ENCODE data around the gene HADHB.
A peak's percentile ranks its signal among the peaks of the same experiment; 100 is the strongest.

HADHB gene

DNA sequence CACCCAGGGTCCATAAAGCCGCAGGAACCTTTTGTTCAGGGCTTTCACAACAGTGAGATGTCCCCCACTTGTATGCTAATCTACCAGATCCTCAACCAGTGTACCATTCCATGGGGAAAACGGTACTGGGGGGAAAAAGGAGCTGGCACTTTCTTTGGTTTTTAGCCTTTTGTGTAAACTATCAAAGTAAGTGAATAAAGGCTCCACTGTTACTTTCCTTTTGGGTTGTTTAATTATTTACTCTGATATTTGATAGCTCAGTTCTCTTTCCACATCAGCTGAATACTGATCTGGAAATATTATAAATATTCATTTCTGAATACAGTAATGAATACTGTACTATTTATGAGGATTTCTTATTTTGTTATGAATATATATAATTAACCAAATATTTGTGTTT lies 20.6 kb upstream of the HADHB start:
- Mint-ChIP-seq H3K4me1 (ENCODE audit: low read depth in 2 of 2) (peaks cover 0 to 8% of the 10 kb centered on the region in 2 donors), H3K27me3 (no peaks in the 10 kb centered on the region), H3K9me3 (no peaks in the 10 kb centered on the region), H3K27ac (no peak overlapping the region), H3K4me3 (no peak overlapping the region), H3K36me3 (ENCODE audit: insufficient read depth) (peaks cover 31% of the 10 kb centered on the region)
- ATAC-seq (replicated peaks) (no peak), DNase-seq (no peak)

DNA sequence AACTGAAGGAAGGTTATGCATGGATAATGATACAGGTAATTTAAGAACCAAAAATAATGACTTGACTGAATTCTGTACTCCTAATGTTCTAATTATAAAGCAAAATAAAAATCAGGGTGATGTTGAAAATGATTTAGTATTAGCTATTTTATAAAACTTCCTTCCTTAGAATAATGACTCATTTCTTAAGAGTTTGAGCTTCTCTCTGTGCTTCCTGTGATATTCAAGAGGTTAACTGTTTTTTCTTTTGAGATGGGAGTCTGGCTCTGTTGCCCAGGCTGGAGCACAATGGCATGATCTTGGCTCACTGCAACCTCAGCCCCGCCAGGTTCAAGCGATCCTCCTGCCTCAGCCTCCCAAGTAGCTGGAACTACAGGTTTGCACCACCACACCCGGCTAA lies 15.1 kb upstream of the HADHB start:
- peaks cover 0 to 1% of the 10 kb centered on the region in 2 donors for H3K4me1 Mint-ChIP-seq (ENCODE audit: low read depth in 2 of 2)
- ATAC-seq (replicated peaks): no peak
- no peak overlapping the region for H3K4me3 Mint-ChIP-seq
- H3K9me3 Mint-ChIP-seq: no peaks in the 10 kb centered on the region
- no peak for DNase-seq
- peaks cover 75% of the 10 kb centered on the region for H3K36me3 Mint-ChIP-seq (ENCODE audit: insufficient read depth)
- no peak overlapping the region for H3K27ac Mint-ChIP-seq
- no peaks in the 10 kb centered on the region for H3K27me3 Mint-ChIP-seq

DNA sequence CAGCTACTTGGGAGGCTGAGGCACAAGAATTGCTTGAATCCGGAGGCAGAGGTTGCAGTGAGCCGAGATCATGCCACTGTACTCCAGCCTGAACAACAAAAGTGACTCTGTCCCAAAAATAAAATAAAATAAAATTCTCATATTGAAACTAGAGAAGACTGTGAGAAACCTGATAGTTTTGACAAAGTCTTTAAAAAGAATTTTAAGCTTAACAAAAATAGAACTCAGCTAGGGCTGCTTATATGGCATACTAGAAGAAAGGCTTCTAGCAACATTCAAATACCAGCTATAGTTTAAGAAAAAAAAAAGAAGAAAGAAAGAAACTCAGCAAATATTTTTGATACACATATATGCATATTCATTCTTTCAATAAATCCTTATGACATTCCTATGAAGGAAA lies 13.9 kb upstream of the HADHB start:
- Mint-ChIP-seq H3K4me3 (no peak overlapping the region), H3K9me3 (no peaks in the 10 kb centered on the region), H3K27ac (no peak overlapping the region), H3K4me1 (ENCODE audit: low read depth in 2 of 2) (no peaks in the 10 kb centered on the region), H3K27me3 (no peaks in the 10 kb centered on the region), H3K36me3 (ENCODE audit: insufficient read depth) (peaks cover 85% of the 10 kb centered on the region)
- ATAC-seq (replicated peaks): no peak
- no peak for DNase-seq

DNA sequence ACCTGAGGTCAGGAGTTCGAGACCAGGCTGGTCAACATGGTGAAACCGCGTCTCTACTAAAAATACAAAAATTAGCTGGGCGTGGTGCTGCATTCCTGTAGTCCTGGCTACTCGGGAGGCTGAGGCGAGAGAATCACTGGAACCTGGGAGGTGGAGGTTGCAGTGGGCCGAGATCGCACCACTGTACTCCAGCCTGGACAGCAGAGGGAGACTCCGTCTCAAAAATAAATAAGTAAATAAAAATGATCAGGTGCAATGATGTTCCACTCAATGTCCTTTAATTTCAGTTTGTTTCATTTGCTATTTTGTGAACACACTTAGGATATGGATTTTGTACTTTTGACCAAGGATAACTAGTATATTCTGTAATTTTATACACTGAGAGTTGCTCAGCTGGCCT lies 9.7 kb upstream of the HADHB start:
- H3K27me3 Mint-ChIP-seq: no peaks in the 10 kb centered on the region
- H3K9me3 Mint-ChIP-seq: no peaks in the 10 kb centered on the region
- peaks cover 7 to 8% of the 10 kb centered on the region in 2 donors for H3K4me1 Mint-ChIP-seq (ENCODE audit: low read depth in 2 of 2)
- peaks cover 70% of the 10 kb centered on the region for H3K36me3 Mint-ChIP-seq (ENCODE audit: insufficient read depth)
- no peak overlapping the region for H3K27ac Mint-ChIP-seq
- no peak overlapping the region for H3K4me3 Mint-ChIP-seq
- no peak for ATAC-seq (replicated peaks)
- no peak for DNase-seq

DNA sequence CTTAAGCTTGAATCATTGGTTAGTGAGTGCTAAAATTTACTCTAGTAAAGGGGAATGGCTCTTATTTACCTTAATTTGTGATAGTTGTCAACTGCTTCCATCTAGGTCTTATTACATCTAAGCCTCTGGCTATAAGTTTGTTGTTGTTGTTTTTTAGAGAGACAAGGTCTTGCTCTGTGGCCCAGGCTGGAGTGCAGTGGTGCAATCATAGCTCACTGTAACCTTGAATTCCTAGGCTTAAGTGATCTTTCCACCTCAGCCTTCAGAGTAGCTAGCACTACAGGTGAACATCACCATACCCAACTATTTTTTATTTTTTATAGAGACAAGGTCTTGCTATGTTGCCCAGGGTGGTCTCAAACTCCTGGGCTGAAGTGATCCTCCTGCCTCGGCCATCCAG lies 6.9 kb upstream of the HADHB start:
- ATAC-seq (replicated peaks) (no peak), DNase-seq (no peak)
- no peak overlapping the region for H3K4me3 Mint-ChIP-seq
- H3K27me3 Mint-ChIP-seq: no peaks in the 10 kb centered on the region
- H3K27ac Mint-ChIP-seq: no peak overlapping the region
- H3K4me1 Mint-ChIP-seq (ENCODE audit: low read depth in 2 of 2): peaks cover 22 to 30% of the 10 kb centered on the region in 2 donors
- H3K36me3 Mint-ChIP-seq (ENCODE audit: insufficient read depth): peaks cover 48% of the 10 kb centered on the region
- no peaks in the 10 kb centered on the region for H3K9me3 Mint-ChIP-seq

DNA sequence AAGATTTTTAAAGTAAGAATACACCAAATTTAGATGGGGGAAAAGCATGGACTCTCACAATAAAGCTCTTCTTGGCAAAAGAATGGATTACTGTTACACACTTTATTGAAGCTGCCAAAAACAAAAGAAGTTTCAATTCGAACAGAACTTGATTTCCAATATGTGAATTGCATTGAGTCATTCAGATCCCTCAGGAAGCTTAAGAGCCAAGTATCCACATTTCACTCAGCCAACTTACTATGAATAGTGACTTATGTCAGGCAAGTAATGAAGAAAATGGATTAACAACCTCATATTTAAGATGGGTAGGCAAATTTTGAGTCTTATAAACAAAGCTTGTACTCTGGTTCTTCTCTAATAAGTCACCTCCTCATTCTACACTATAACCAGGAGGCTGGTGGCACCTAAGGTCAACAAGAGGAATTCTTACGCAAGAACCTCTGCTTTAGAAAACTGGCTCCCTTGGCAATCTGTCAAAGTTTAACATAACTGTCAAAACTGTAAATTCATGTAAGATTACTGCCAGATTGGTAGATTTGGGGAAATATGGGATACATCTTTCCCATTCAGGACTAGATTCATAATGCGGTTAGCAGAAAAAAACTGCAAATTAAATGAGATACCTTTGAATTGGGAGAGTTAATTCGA lies 6.3 kb upstream of the HADHB start:
- H3K27ac Mint-ChIP-seq: no peak overlapping the region
- no peak overlapping the region for H3K4me3 Mint-ChIP-seq
- ATAC-seq (replicated peaks) (no peak), DNase-seq (no peak)
- no peaks in the 10 kb centered on the region for H3K27me3 Mint-ChIP-seq
- no peaks in the 10 kb centered on the region for H3K9me3 Mint-ChIP-seq
- H3K36me3 Mint-ChIP-seq (ENCODE audit: insufficient read depth): peaks cover 49% of the 10 kb centered on the region
- peaks cover 27 to 35% of the 10 kb centered on the region in 2 donors for H3K4me1 Mint-ChIP-seq (ENCODE audit: low read depth in 2 of 2)

DNA sequence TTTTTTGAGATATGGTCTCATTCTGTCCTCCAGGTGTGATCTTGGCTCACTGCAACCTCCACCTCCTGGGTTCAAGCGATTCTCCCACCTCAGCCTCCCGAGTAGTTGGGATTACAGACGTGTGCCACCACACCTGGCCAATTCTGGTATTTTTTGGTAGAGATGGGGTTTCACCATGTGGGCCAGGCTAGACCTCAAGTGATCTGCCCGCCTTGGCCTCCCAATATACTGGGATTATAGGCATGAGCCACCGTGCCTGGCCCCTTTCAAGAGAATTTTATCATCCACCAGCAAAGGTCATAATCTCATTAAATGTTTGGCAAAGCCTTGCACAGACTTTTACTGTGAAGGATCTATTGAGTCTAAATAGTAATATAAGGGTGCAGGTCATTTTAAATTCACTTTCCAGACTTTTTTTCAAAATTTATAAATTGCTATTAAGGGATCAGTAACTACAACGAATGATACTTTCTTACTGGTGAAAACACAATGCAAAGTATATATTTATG lies 2.8 kb upstream of the HADHB start:
- Mint-ChIP-seq H3K27me3 (no peaks in the 10 kb centered on the region), H3K9me3 (no peaks in the 10 kb centered on the region), H3K27ac (no peak overlapping the region), H3K4me1 (ENCODE audit: low read depth in 2 of 2) (peaks cover 45 to 56% of the 10 kb centered on the region in 2 donors), H3K36me3 (ENCODE audit: insufficient read depth) (peaks cover 41% of the 10 kb centered on the region), H3K4me3 (peak overlapping the region; percentile 99 to 100)
- ATAC-seq (replicated peaks): no peak
- no peak for DNase-seq

DNA sequence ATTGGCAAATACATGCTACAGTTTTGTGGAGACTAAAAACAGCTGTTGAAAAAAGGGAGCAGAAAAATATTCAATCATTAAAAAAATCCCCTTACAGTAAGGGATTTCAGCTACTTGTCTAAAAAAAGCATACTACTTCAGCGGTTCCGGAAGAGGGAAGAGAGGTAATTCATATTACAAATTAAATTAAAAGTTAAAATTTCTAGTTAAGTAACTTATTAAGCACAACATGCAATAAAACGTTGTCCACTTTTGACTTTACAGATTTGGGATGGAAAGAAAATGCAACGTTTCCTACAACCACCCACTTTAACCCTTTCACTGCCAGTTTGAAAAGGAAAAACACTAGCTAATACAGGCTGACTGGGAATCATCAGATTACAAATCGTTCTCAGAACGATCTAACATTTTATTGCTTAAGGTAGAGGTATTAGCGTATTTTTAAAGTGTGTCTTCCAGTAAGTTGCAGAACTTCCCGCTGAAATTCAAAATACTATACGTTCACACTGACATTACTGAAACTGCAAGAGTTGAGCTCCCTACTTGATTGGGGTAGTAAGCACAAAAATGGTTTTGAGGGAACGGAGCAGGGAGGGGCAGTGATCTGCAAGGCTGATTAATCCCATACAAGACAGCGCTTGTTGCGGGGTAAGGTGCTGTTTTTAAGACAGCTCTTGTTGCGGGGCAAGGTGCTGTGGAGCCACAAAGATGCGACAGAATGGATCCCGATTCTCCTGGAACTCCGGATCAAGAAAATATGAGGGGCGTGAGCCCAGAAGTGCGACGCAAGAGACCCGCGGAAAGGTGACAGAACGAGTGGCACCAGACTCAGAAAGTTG lies 1.1 kb upstream of the HADHB start:
- peak overlapping the region; percentile 100 for H3K27ac Mint-ChIP-seq
- ATAC-seq (replicated peaks): no peak
- no peaks in the 10 kb centered on the region for H3K9me3 Mint-ChIP-seq
- DNase-seq: peak in 1 of 3 experiments; percentile 3
- H3K27me3 Mint-ChIP-seq: no peaks in the 10 kb centered on the region
- peak overlapping the region; percentile 99 to 100 for H3K4me3 Mint-ChIP-seq
- H3K36me3 Mint-ChIP-seq (ENCODE audit: insufficient read depth): peaks cover 39% of the 10 kb centered on the region
- peaks cover 47 to 63% of the 10 kb centered on the region in 2 donors for H3K4me1 Mint-ChIP-seq (ENCODE audit: low read depth in 2 of 2)

DNA sequence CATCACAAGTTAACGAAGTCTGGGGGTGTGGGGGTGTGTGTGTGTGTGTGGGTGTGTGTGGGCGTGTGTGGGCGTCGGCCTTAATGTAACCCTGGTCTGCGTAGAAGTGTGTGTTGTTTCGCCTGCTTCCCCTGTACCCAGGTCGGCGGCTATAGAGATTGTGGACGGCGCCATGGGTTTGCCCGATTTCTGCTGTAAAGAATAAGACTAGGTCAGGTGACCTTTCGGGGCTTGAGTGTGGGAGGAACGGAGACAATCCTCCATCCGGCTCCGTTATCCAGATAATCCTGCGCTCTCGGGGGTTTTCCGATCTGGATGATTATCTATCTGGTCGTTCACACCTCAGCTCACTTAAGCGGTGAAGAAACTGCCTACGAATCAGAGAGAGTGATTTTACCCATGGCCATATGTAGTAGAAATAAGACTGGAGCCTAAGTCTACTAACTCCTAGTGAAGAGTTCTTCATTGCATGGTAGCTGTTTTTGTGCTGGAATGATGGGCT lies 543 bp downstream of the HADHB start:
- ATAC-seq (replicated peaks) (peak; percentile 61), DNase-seq (peak in 2 of 3 experiments; percentile 37 to 40)
- Mint-ChIP-seq H3K27ac (peak overlapping the region; percentile 100), H3K4me3 (peak overlapping the region; percentile 99 to 100), H3K36me3 (ENCODE audit: insufficient read depth) (peaks cover 38% of the 10 kb centered on the region), H3K9me3 (no peaks in the 10 kb centered on the region), H3K4me1 (ENCODE audit: low read depth in 2 of 2) (peaks cover 40 to 62% of the 10 kb centered on the region in 2 donors), H3K27me3 (no peaks in the 10 kb centered on the region)

DNA sequence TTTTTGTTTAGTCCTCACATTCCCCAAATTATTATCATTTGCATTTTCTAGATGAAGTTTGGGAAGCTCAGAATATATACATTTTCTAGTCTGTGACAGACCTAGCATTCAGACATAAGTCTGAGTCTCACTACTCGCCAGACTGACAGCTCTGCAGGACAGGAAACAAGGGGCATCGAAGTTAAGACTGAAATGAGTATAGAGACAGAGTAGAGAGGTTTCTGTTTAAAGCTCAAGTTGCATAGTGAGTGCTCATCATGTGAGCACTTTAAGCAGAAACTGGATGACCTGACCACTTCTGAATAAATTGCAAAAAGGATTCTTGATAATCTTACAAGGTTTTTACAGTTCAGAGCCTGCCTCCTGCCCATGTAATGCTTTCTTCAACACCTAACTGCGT lies 1.1 kb downstream of the HADHB start:
- peak overlapping the region; percentile 100 for H3K27ac Mint-ChIP-seq
- H3K4me3 Mint-ChIP-seq: peak overlapping the region; percentile 99 to 100
- H3K27me3 Mint-ChIP-seq: no peaks in the 10 kb centered on the region
- H3K4me1 Mint-ChIP-seq (ENCODE audit: low read depth in 2 of 2): peaks cover 35 to 58% of the 10 kb centered on the region in 2 donors
- H3K9me3 Mint-ChIP-seq: no peaks in the 10 kb centered on the region
- DNase-seq: no peak
- no peak for ATAC-seq (replicated peaks)
- peaks cover 38% of the 10 kb centered on the region for H3K36me3 Mint-ChIP-seq (ENCODE audit: insufficient read depth)

DNA sequence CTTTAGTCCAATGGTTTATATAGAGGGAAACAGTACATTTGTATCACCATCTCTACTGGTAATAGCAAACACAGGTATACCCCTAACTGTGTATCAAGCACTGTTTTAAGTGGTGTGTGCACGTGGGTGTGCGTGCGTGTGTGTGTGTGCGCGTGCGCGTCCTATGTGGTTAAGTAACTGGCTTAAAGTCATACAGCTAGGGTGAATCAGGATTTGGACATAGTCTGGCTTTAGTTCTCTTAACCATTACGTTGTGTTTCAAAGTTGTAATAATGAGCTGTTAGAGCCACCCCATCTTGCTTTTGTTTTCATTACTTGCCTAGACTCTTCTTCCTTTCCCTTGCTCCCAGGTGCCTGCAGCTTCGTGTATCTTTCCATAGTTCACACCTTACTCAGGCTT lies 2.1 kb downstream of the HADHB start:
- ATAC-seq (replicated peaks) (no peak), DNase-seq (no peak)
- H3K27ac Mint-ChIP-seq: peak overlapping the region in 1 of 2 donors; percentile 67
- H3K27me3 Mint-ChIP-seq: no peaks in the 10 kb centered on the region
- peak overlapping the region; percentile 99 to 100 for H3K4me3 Mint-ChIP-seq
- no peaks in the 10 kb centered on the region for H3K9me3 Mint-ChIP-seq
- H3K36me3 Mint-ChIP-seq (ENCODE audit: insufficient read depth): peaks cover 38% of the 10 kb centered on the region
- H3K4me1 Mint-ChIP-seq (ENCODE audit: low read depth in 2 of 2): peaks cover 39 to 57% of the 10 kb centered on the region in 2 donors

DNA sequence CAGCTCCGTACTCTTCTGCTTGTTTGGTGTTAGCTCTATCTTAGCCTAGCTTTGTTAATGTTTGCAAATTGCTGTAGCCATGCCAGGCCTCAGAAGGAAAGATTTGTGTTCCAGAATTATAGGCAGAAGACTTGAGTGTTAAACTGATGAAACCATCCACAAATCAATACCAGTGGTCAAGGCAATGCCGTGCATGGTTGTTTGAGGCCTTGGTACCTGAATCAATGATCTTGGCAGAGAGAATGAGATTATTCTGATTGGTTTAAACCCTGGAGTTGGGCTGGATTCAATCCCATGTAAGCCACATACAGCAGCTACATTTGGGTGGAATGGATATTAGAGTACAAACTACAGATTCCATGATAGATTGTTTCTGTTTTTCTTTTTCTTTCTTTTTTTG lies 4.9 kb downstream of the HADHB start:
- Mint-ChIP-seq H3K9me3 (no peaks in the 10 kb centered on the region), H3K4me1 (ENCODE audit: low read depth in 2 of 2) (peaks cover 25 to 46% of the 10 kb centered on the region in 2 donors), H3K4me3 (no peak overlapping the region), H3K27me3 (no peaks in the 10 kb centered on the region), H3K36me3 (ENCODE audit: insufficient read depth) (peaks cover 24% of the 10 kb centered on the region), H3K27ac (no peak overlapping the region)
- ATAC-seq (replicated peaks) (no peak), DNase-seq (no peak)

DNA sequence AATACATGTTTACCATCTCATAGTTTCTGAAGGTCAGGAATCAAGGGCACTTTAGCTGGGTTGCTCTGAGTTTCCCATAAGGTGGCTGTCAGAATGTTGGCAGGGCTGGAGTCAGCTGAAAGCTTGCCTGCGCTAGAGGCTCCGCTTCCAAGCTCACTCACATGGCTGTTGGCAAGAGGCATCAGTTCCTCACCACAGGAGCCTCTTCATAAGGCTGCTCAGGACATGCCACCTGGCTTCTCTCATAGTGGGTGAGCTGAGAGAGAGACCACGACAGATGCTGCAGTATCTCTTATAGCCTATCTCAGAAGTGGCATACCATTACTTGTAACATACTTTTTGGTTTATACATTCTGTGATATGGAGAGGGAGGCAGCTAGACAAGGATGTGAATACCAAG lies 7.2 kb downstream of the HADHB start:
- Mint-ChIP-seq H3K27me3 (no peaks in the 10 kb centered on the region), H3K27ac (no peak overlapping the region), H3K36me3 (ENCODE audit: insufficient read depth) (peaks cover 20% of the 10 kb centered on the region), H3K4me3 (no peak overlapping the region), H3K4me1 (ENCODE audit: low read depth in 2 of 2) (peaks cover 14 to 32% of the 10 kb centered on the region in 2 donors), H3K9me3 (no peaks in the 10 kb centered on the region)
- ATAC-seq (replicated peaks) (no peak), DNase-seq (no peak)
